HCT116 (cell line): ENCODE results near the gene USP24. TPM values are rescaled to one million over a fixed set of nuclear protein-coding genes. Genes with fewer than 3 reads are reported as not detected.
"Not testable (repeated sequence)": the region's sequence is repeated elsewhere in the genome, so short reads cannot be mapped to it uniquely, and the experiment has no call there.

Source experiments
- ATAC-seq: fragments of 200-7000 bp; cut with Tn5 transposase; 2 replicates; pipeline ENCODE4 v1.9.1; 2020; ENCODE audit warnings: mild to moderate bottlenecking, moderate library complexity
- BruUV-seq: library from RNA; stranded (reverse); fragments of 400-500 nt; replicated peaks from 2 replicates; lab custom pipeline; 2021; lab: Mats Ljungman, UMichigan
- CTCF ChIA-PET: fragments of 300-600 bp; sonication (Branson Sonifier 250); formaldehyde crosslinking; loops from one replicate; lab custom pipeline; 2021; ENCODE audit warnings: antibody characterized with exemption; lab: Charles Lee
- POLR2A ChIA-PET: fragments of 300-600, 350-600 bp; sonication (Branson Sonifier 250); formaldehyde crosslinking; loops from one replicate; lab custom pipeline; 2021; ENCODE audit warnings: antibody characterized with exemption; lab: Charles Lee
- RAD21 ChIA-PET, 2 experiments: fragments of 300-600 bp; sonication (Branson Sonifier 250); formaldehyde crosslinking; loops; one replicate each; lab custom pipeline; 2023; ENCODE audit warnings: low total read pairs in 2 of 2; ENCODE audit not compliant: uncharacterized antibody in 2 of 2, unreplicated experiment in 2 of 2, low non-redundant PET in 1 of 2; lab: Charles Lee
- DNase-seq: peaks from one replicate; pipeline ENCODE4 v3.0.0-alpha.2; 2010; ENCODE audit warnings: low read depth, low spot score
- H2AFZ ChIP-seq: fragments of 200-600 bp; shearing (Covaris generic), sonication (generic); 2 replicates; pipeline ENCODE4 v1.6.1; 2017; ENCODE audit warnings: low read depth, mixed run types, mixed read lengths, antibody characterized with exemption, low read length; ENCODE audit not compliant: poor library complexity, severe bottlenecking
- H3K27ac ChIP-seq: 2 replicates; pipeline ENCODE4 v1.5.1; 2012; ENCODE audit warnings: low read depth, low read length
- H3K27me3 ChIP-seq: fragments of 200-600 bp; sonication (generic); 2 replicates; pipeline ENCODE4 v1.6.1; 2016; ENCODE audit warnings: mixed run types, low read length, mixed read lengths; ENCODE audit not compliant: insufficient read depth
- H3K36me3 ChIP-seq, 2 experiments: fragments of 200-500 bp in 1 of 2; fragments of 200-600 bp in 1 of 2; sonication (Bioruptor generic) in 1 of 2; sonication (generic) in 1 of 2; 2 replicates each; pipeline versions ENCODE4 v1.5.1 to v1.6.1; 2014 to 2016; ENCODE audit warnings: low read length in 2 of 2, inconsistent platforms in 1 of 2, mixed read lengths in 1 of 2, mixed run types in 1 of 2; ENCODE audit not compliant: insufficient read depth in 2 of 2, control insufficient read depth in 1 of 2
- H3K4me1 ChIP-seq, 2 experiments: fragments of 200-600 bp in 1 of 2; sonication (generic) in 1 of 2; 2 replicates each; pipeline versions ENCODE4 v1.5.1 to v1.6.1; 2012 to 2017; ENCODE audit warnings: low read length in 2 of 2, inconsistent platforms in 1 of 2, mild to moderate bottlenecking in 1 of 2, mixed read lengths in 1 of 2, mixed run types in 1 of 2, moderate library complexity in 1 of 2; ENCODE audit not compliant: insufficient read depth in 2 of 2, control insufficient read depth in 1 of 2
- H3K4me2 ChIP-seq: fragments of 200-600 bp; sonication (generic); 2 replicates; pipeline ENCODE4 v1.6.1; 2017; ENCODE audit warnings: mixed run types, low read length, mixed read lengths
- H3K4me3 ChIP-seq, 2 experiments: fragments of 200-600 bp in 1 of 2; sonication (generic) in 1 of 2; replicated peaks in 1 of 2; 2 replicates each; pipeline ENCODE4 v1.5.1; 2011 to 2016; ENCODE audit warnings: low read length in 2 of 2, control low read depth in 1 of 2, low read depth in 1 of 2, mild to moderate bottlenecking in 1 of 2, mixed read lengths in 1 of 2, mixed run types in 1 of 2
- H3K79me2 ChIP-seq: fragments of 200-600 bp; sonication (generic); 2 replicates; pipeline ENCODE4 v1.6.1; 2017; ENCODE audit warnings: mild to moderate bottlenecking, mixed run types, low read length, moderate library complexity, mixed read lengths; ENCODE audit not compliant: insufficient read depth
- H3K9ac ChIP-seq: fragments of 200-600 bp; sonication (generic); 2 replicates; pipeline ENCODE4 v1.6.1; 2016; ENCODE audit warnings: low read length, mixed read lengths
- H3K9me2 ChIP-seq: fragments of 200-600 bp; sonication (generic), shearing (Covaris generic); 2 replicates; pipeline ENCODE4 v1.6.1; 2017; ENCODE audit warnings: mixed run types, mild to moderate bottlenecking, moderate library complexity; ENCODE audit not compliant: insufficient read depth
- H3K9me3 ChIP-seq, 2 experiments: fragments of 200-500 bp in 1 of 2; fragments of 200-600 bp in 1 of 2; sonication (Bioruptor generic) in 1 of 2; sonication (generic) in 1 of 2; 2 replicates each; pipeline ENCODE4 v1.6.1; 2014 to 2017; ENCODE audit warnings: low read length in 2 of 2, mixed read lengths in 2 of 2, inconsistent platforms in 1 of 2, low read depth in 1 of 2, mild to moderate bottlenecking in 1 of 2, mixed run types in 1 of 2, moderate library complexity in 1 of 2; ENCODE audit not compliant: control insufficient read depth in 1 of 2, insufficient read depth in 1 of 2
- H4K20me1 ChIP-seq: fragments of 200-600 bp; sonication (generic), shearing (Covaris generic); 2 replicates; pipeline ENCODE4 v1.6.1; 2017; ENCODE audit warnings: mixed run types, mild to moderate bottlenecking, moderate library complexity; ENCODE audit not compliant: insufficient read depth
- CBX3 ChIP-seq: IDR thresholded peaks from 2 replicates; pipeline ENCODE4 v1.6.1; 2012; ENCODE audit warnings: low read depth
- CEBPB ChIP-seq: IDR thresholded peaks from 2 replicates; pipeline ENCODE4 v1.6.1; 2012; ENCODE audit warnings: low read depth
- CTCF ChIP-seq, 3 experiments: fragments of 200-600 bp in 1 of 3; sonication (generic) in 1 of 3; IDR thresholded peaks in 2 of 3; conservative IDR thresholded peaks in 1 of 3; 2 replicates each; pipeline ENCODE4 v1.5.1; 2012 to 2017; ENCODE audit warnings: low read depth in 2 of 3, low read length in 2 of 3, antibody characterized with exemption in 1 of 3, borderline replicate concordance in 1 of 3, control low read depth in 1 of 3, mild to moderate bottlenecking in 1 of 3, mixed read lengths in 1 of 3, mixed run types in 1 of 3, moderate library complexity in 1 of 3; ENCODE audit not compliant: insufficient read depth in 1 of 3
- EZH2 ChIP-seq: fragments of 200-600 bp; sonication (generic); IDR thresholded peaks from 2 replicates; pipeline ENCODE4 v1.6.1; 2017; ENCODE audit warnings: antibody characterized with exemption, mixed run types
- EZH2phosphoT487 ChIP-seq: fragments of 200-600 bp; IDR thresholded peaks from 2 replicates; pipeline ENCODE4 v1.6.1; 2018; ENCODE audit warnings: antibody characterized with exemption, borderline replicate concordance
- FOSL1 ChIP-seq: IDR thresholded peaks from 2 replicates; pipeline ENCODE4 v1.6.1; 2012; ENCODE audit warnings: low read depth
- JUND ChIP-seq: IDR thresholded peaks from 2 replicates; pipeline ENCODE4 v1.6.1; 2012
- POLR2A ChIP-seq: IDR thresholded peaks from 2 replicates; pipeline ENCODE4 v1.7.0; 2011; ENCODE audit warnings: borderline replicate concordance; ENCODE audit not compliant: insufficient read depth, insufficient read length; ENCODE audit errors: extremely low read depth
- REST ChIP-seq: IDR thresholded peaks from 2 replicates; pipeline ENCODE4 v1.6.1; 2012; ENCODE audit warnings: low read depth
- TCF7L2 ChIP-seq: IDR thresholded peaks from 2 replicates; pipeline ENCODE4 v1.7.0; 2011; ENCODE audit warnings: borderline replicate concordance, inconsistent platforms; ENCODE audit not compliant: insufficient read depth, insufficient read length; ENCODE audit errors: extremely low read depth
- YY1 ChIP-seq: IDR thresholded peaks from 2 replicates; pipeline ENCODE4 v1.6.1; 2011; ENCODE audit warnings: low read length, low read depth, moderate library complexity, mild to moderate bottlenecking; ENCODE audit not compliant: insufficient replicate concordance; ENCODE audit errors: extremely low read depth
- ZFX ChIP-seq: fragments of 450-650 bp; IDR thresholded peaks from 2 replicates; pipeline ENCODE4 v1.6.1; 2017
- ZNF274 ChIP-seq: fragments of 200-500 bp; sonication (Bioruptor generic); IDR thresholded peaks from 2 replicates; pipeline ENCODE4 v1.6.1; 2014; ENCODE audit warnings: mild to moderate bottlenecking, low read depth, low read length, inconsistent platforms
- intact Hi-C: fragments of 100-400 bp; cut with micrococcal nuclease; formaldehyde crosslinking; loops from 2 replicates; pipeline ENCODE4 v1.10.0; 2022
- total RNA-seq: library from RNA; stranded (reverse); gene quantifications from one replicate; pipeline ENCODE4 v1.2.1, GENCODE V29; 2021; ENCODE audit not compliant: unreplicated experiment

Gene USP24
- total RNA-seq, 1 experiment from 2014 or later: 34.2 TPM

- Histone ChIP-seq H3K4me1 (peaks cover 2 to 5% of the 10 kb centered on the region in 2 experiments; a peak in 2 of 4 replicates), H3K27ac (no peak overlapping the region), H3K36me3 (no peaks in the 10 kb centered on the region), H3K9me3 (no peaks in the 10 kb centered on the region), H3K4me2 (no peak overlapping the region)
- no peak for DNase-seq
- POLR2A ChIA-PET: no interaction called here
- no peak for TF ChIP-seq REST
- TF ChIP-seq POLR2A: no peak
- no peak for TF ChIP-seq EZH2phosphoT487
- no peak for TF ChIP-seq FOSL1
- no peak for TF ChIP-seq TCF7L2
- TF ChIP-seq CTCF (IDR thresholded peaks at IDR 0.05 in 2 of 3, conservative IDR thresholded peaks at IDR 0.05 in 1 of 3; ENCODE audit: borderline replicate concordance in 1 of 3, insufficient read depth in 1 of 3, low read depth in 2 of 3, low read length in 2 of 3): no peak
- no peak for TF ChIP-seq YY1
- no peak for TF ChIP-seq JUND
- no peak for TF ChIP-seq EZH2
- TF ChIP-seq CEBPB: no peak
- TF ChIP-seq ZFX: no peak
- no peak for TF ChIP-seq CBX3
- no peak for TF ChIP-seq ZNF274
- TF ChIP-seq, all 23 proteins: peak for 0
- Histone ChIP-seq H3K4me3 (no peak overlapping the region), H3K9me2 (no peaks in the 10 kb centered on the region), H3K27me3 (no peaks in the 10 kb centered on the region), H4K20me1 (no peaks in the 10 kb centered on the region), H3K9ac (no peak overlapping the region), H3K79me2 (no peaks in the 10 kb centered on the region), H2AFZ (no peak overlapping the region)
- ChIA-PET CTCF (no interaction called here), RAD21 (no interaction called here)
- ATAC-seq: no peak
- BruUV-seq: no TSS peak
- intact Hi-C loops: no loop called here
Observed at GRCh38 chr1:55230659-55231058, 15.5 kb upstream of the USP24 start.

GRCh38 chr1:55229726-55230125 lies 14.6 kb upstream of the USP24 start:
- H3K4me2 ChIP-seq, CTCF ChIA-PET, H2AFZ ChIP-seq, DNase-seq, H3K4me1 ChIP-seq, H3K4me3 ChIP-seq, H3K36me3 ChIP-seq, ATAC-seq, H4K20me1 ChIP-seq, H3K27ac ChIP-seq, H3K9me3 ChIP-seq, POLR2A ChIA-PET, intact Hi-C loops, H3K27me3 ChIP-seq, H3K79me2 ChIP-seq, H3K9me2 ChIP-seq, RAD21 ChIA-PET, H3K9ac ChIP-seq, BruUV-seq: not testable (repeated sequence)
